H1 (cell line): Measurements from ENCODE around the gene PKP1. TPM values are rescaled to one million over a fixed set of nuclear protein-coding genes. Genes with fewer than 3 reads are reported as not detected.
A peak's percentile ranks its signal among the peaks of the same experiment; 100 is the strongest.

Experiments used
- CTCF ChIA-PET: fragments of 300-600 bp; sonication (Branson Sonifier 250); formaldehyde crosslinking; loops from one replicate; lab custom pipeline; 2021; ENCODE audit not compliant: partially characterized antibody; lab: Charles Lee
- POLR2A ChIA-PET: fragments of 300-600 bp; sonication (Branson Sonifier 250); formaldehyde crosslinking; loops from one replicate; lab custom pipeline; 2021; ENCODE audit warnings: inconsistent platforms; ENCODE audit not compliant: partially characterized antibody; lab: Charles Lee
- DNase-seq, 2 experiments: peaks; one replicate each; pipeline versions ENCODE4 v3.0.0 to v3.0.0-alpha.2; 2010 to 2022; ENCODE audit warnings: low spot score in 2 of 2, low read depth in 1 of 2, mixed read lengths in 1 of 2
- FAIRE-seq: peaks from 2 replicates; lab custom pipeline; 2011; peaks lifted over from hg19 to GRCh38; lab: Jason Lieb, UNC
- H2AFZ ChIP-seq: 2 replicates; pipeline ENCODE4 v1.8.1; 2012; ENCODE audit warnings: low read length, inconsistent platforms
- H2AK5ac ChIP-seq: 2 replicates; pipeline ENCODE4 v1.6.1; 2013; ENCODE audit warnings: low read depth, low read length
- H2BK120ac ChIP-seq: replicated peaks from 2 replicates; pipeline ENCODE3; 2013; ENCODE audit warnings: low read depth, low read length, inconsistent platforms
- H2BK12ac ChIP-seq: 2 replicates; pipeline ENCODE4 v1.6.1; 2013; ENCODE audit warnings: low read depth, low read length
- H2BK15ac ChIP-seq: 2 replicates; pipeline ENCODE4 v1.6.1; 2013; ENCODE audit warnings: low read length
- H2BK20ac ChIP-seq: 2 replicates; pipeline ENCODE4 v1.6.1; 2013; ENCODE audit warnings: low read length
- H2BK5ac ChIP-seq: 2 replicates; pipeline ENCODE4 v1.6.1; 2013; ENCODE audit warnings: low read depth, low read length
- H3K14ac ChIP-seq: 2 replicates; pipeline ENCODE4 v1.6.1; 2013; ENCODE audit warnings: inconsistent platforms; ENCODE audit not compliant: insufficient read length
- H3K18ac ChIP-seq: 2 replicates; pipeline ENCODE4 v1.6.1; 2013; ENCODE audit warnings: low read length; ENCODE audit errors: extremely low read depth
- H3K23ac ChIP-seq: 2 replicates; pipeline ENCODE4 v1.6.1; 2013; ENCODE audit warnings: inconsistent platforms; ENCODE audit not compliant: insufficient read length
- H3K23me2 ChIP-seq: 2 replicates; pipeline ENCODE4 v1.6.1; 2013; ENCODE audit warnings: low read depth, low read length
- H3K27ac ChIP-seq: 2 replicates; pipeline ENCODE4 v1.6.1; 2011; ENCODE audit warnings: low read depth, low read length, inconsistent platforms
- H3K27me3 ChIP-seq, 4 experiments: replicated peaks in 1 of 4; 1 replicate in 1 of 4; 2 replicates in 3 of 4; pipeline versions ENCODE4 v1.6.1 to v1.8.1; 2011 to 2013; ENCODE audit warnings: low read length in 3 of 4, mild to moderate bottlenecking in 3 of 4, inconsistent platforms in 2 of 4, mixed read lengths in 2 of 4, moderate library complexity in 1 of 4; ENCODE audit not compliant: control insufficient read depth in 3 of 4, insufficient read depth in 3 of 4; ENCODE audit errors: extremely low read depth in 1 of 4
- H3K36me3 ChIP-seq, 4 experiments: 2 replicates each; pipeline versions ENCODE4 v1.6.1 to v1.8.1; 2011 to 2013; ENCODE audit warnings: mild to moderate bottlenecking in 4 of 4, low read length in 3 of 4, moderate library complexity in 2 of 4, control low read depth in 1 of 4, inconsistent platforms in 1 of 4; ENCODE audit not compliant: insufficient read depth in 4 of 4, control insufficient read depth in 2 of 4
- H3K4ac ChIP-seq: replicated peaks from 2 replicates; pipeline ENCODE3; 2013; ENCODE audit warnings: low read length, low read depth, mixed read lengths, inconsistent platforms; ENCODE audit not compliant: insufficient read length
- H3K4me1 ChIP-seq, 4 experiments: replicated peaks in 1 of 4; 1 replicate in 1 of 4; 2 replicates in 3 of 4; pipeline versions ENCODE4 v1.6.1 to v1.8.1; 2011 to 2013; ENCODE audit warnings: low read length in 3 of 4, inconsistent platforms in 2 of 4, mixed read lengths in 1 of 4; ENCODE audit not compliant: insufficient read depth in 4 of 4, control insufficient read depth in 3 of 4
- H3K4me2 ChIP-seq, 2 experiments: 2 replicates each; pipeline versions ENCODE4 v1.6.1 to v1.8.1; 2011 to 2013; ENCODE audit warnings: low read depth in 2 of 2, low read length in 2 of 2, control low read depth in 1 of 2, inconsistent platforms in 1 of 2, mild to moderate bottlenecking in 1 of 2; ENCODE audit not compliant: insufficient read depth in 1 of 2
- H3K4me3 ChIP-seq, 4 experiments: fragments of 200-600, 300-600 bp in 1 of 4; sonication (generic), shearing (Covaris generic), sonication (Bioruptor Twin) in 1 of 4; 2 replicates each; pipeline versions ENCODE4 v1.5.1 to v1.8.1; 2011 to 2016; ENCODE audit warnings: low read length in 4 of 4, low read depth in 3 of 4, control low read depth in 2 of 4, inconsistent platforms in 2 of 4, mild to moderate bottlenecking in 2 of 4, mixed read lengths in 1 of 4, moderate library complexity in 1 of 4; ENCODE audit not compliant: insufficient read depth in 2 of 4; ENCODE audit errors: extremely low read depth in 1 of 4
- H3K56ac ChIP-seq: replicated peaks from 2 replicates; pipeline ENCODE3; 2013; ENCODE audit warnings: low read depth, mild to moderate bottlenecking, mixed read lengths, low read length, inconsistent platforms; ENCODE audit not compliant: insufficient read length
- H3K79me1 ChIP-seq: 2 replicates; pipeline ENCODE4 v1.6.1; 2013; ENCODE audit warnings: low read depth, low read length, control low read depth
- H3K79me2 ChIP-seq, 2 experiments: 2 replicates each; pipeline versions ENCODE4 v1.6.1 to v1.8.1; 2012 to 2013; ENCODE audit warnings: low read length in 2 of 2, mild to moderate bottlenecking in 2 of 2, inconsistent platforms in 1 of 2; ENCODE audit not compliant: insufficient read depth in 2 of 2, control insufficient read depth in 1 of 2
- H3K9ac ChIP-seq, 4 experiments: replicated peaks in 1 of 4; 1 replicate in 1 of 4; 2 replicates in 3 of 4; pipeline versions ENCODE4 v1.6.1 to v1.8.1; 2011 to 2013; ENCODE audit warnings: low read depth in 3 of 4, low read length in 3 of 4, control low read depth in 2 of 4, mild to moderate bottlenecking in 2 of 4, moderate library complexity in 2 of 4, inconsistent platforms in 1 of 4; ENCODE audit errors: extremely low read depth in 1 of 4
- H3K9me3 ChIP-seq, 2 experiments: 2 replicates each; pipeline versions ENCODE4 v1.6.1 to v1.8.1; 2012 to 2013; ENCODE audit warnings: mild to moderate bottlenecking in 2 of 2, moderate library complexity in 2 of 2, control low read depth in 1 of 2, inconsistent platforms in 1 of 2, low read depth in 1 of 2, low read length in 1 of 2, mixed read lengths in 1 of 2; ENCODE audit not compliant: insufficient read depth in 2 of 2
- H4K20me1 ChIP-seq, 2 experiments: replicated peaks in 1 of 2; 2 replicates each; pipeline versions ENCODE3 to v1.8.1; 2011 to 2013; ENCODE audit warnings: inconsistent platforms in 2 of 2, low read length in 2 of 2, mild to moderate bottlenecking in 1 of 2; ENCODE audit not compliant: insufficient read depth in 2 of 2, control insufficient read depth in 1 of 2
- H4K5ac ChIP-seq: 2 replicates; pipeline ENCODE4 v1.6.1; 2013; ENCODE audit warnings: low read length, low read depth, mixed read lengths, inconsistent platforms; ENCODE audit not compliant: insufficient read length
- H4K8ac ChIP-seq: 2 replicates; pipeline ENCODE4 v1.8.0; 2013; ENCODE audit warnings: mild to moderate bottlenecking, moderate library complexity, low read length, inconsistent platforms; ENCODE audit not compliant: insufficient read depth; ENCODE audit errors: extremely low read depth
- H4K91ac ChIP-seq: replicated peaks from 2 replicates; pipeline ENCODE3; 2013; ENCODE audit warnings: low read length, mixed read lengths, inconsistent platforms; ENCODE audit not compliant: insufficient read length
- ASH2L ChIP-seq: fragments of 200-600, 300-600 bp; sonication (generic); IDR thresholded peaks from one replicate; pipeline ENCODE4 v1.7.1; 2017; ENCODE audit warnings: low read length
- CBX8 ChIP-seq: fragments of 300-800, 300-1000 bp; sonication (generic); IDR thresholded peaks from 2 replicates; pipeline ENCODE4 v1.7.1; 2016; ENCODE audit warnings: low read depth, low read length, borderline replicate concordance
- CHD2 ChIP-seq: IDR thresholded peaks from 2 replicates; pipeline ENCODE4 v1.6.1; 2012; ENCODE audit warnings: low read length, improper control_type of control experiment
- RAD21 ChIP-seq, 2 experiments: IDR thresholded peaks in 1 of 2; conservative IDR thresholded peaks in 1 of 2; 2 replicates each; pipeline ENCODE4 v1.6.1; 2011; ENCODE audit warnings: low read depth in 2 of 2, low read length in 2 of 2, improper control_type of control experiment in 1 of 2, inconsistent platforms in 1 of 2, mild to moderate bottlenecking in 1 of 2, moderate library complexity in 1 of 2
- SP2 ChIP-seq: IDR thresholded peaks from 2 replicates; pipeline ENCODE4 v1.6.1; 2012; ENCODE audit warnings: mild to moderate bottlenecking, low read length, inconsistent platforms
- YY1 ChIP-seq: IDR thresholded peaks from 2 replicates; pipeline ENCODE4 v1.6.1; 2011; ENCODE audit warnings: low read depth, mild to moderate bottlenecking, low read length
- WGBS, 2 experiments: shearing (Covaris generic) in 1 of 2; methylation state at CpG; one replicate each; pipeline versions ENCODE4 v1.1.6 to v1.1.7; 2013 to 2015; ENCODE audit warnings: low lambda C conversion rate in 2 of 2, mixed read lengths in 2 of 2, inconsistent platforms in 1 of 2, low coverage in 1 of 2, missing lambda C conversion rate in 1 of 2; ENCODE audit not compliant: insufficient replicate concordance in 2 of 2, insufficient coverage in 1 of 2, insufficient read length in 1 of 2; ENCODE audit errors: extremely low coverage in 1 of 2, missing lambda C conversion rate in 1 of 2; 5-methylcytosine and 5-hydroxymethylcytosine counted together
- polyA plus RNA-seq, 7 experiments: library from polyadenylated mRNA; depleted of rRNA in 3 of 7; stranded (reverse) in 5 of 7; unstranded in 2 of 7; fragments of >200 nt in 5 of 7; fragments of 200-250 nt in 2 of 7; gene quantifications; 1 replicate in 5 of 7; 2 replicates in 1 of 7; 4 replicates in 1 of 7; pipeline versions ENCODE4 v1.2.1 to v1.2.3, GENCODE V29; 2011 to 2013; ENCODE audit warnings: missing spikeins in 2 of 7, mixed read lengths in 2 of 7
- total RNA-seq: library from RNA; stranded (reverse); fragmentation: NEBNext Ultra II Directional; extraction: Animal tissue kit (Norgen Biotek cat#: 25700); gene quantifications from 2 replicates; pipeline ENCODE4 v1.2.1, GENCODE V29; 2021
- TF ChIP-seq, protein P1 (sequence below): IDR thresholded peaks from 2 replicates; pipeline ENCODE4 v1.6.1; 2011; ENCODE audit warnings: low read length, improper control_type of control experiment
- TF ChIP-seq, protein P2 (sequence below): IDR thresholded peaks from 2 replicates; pipeline ENCODE4 v1.6.1; 2012; ENCODE audit warnings: inconsistent platforms

Gene PKP1
- total and polyA plus RNA-seq, 2 of the 8 experiments (the other 6 are each of a cell fraction or from before 2014, with no cell fraction given) = 0.21 to 0.95 TPM

DNA sequence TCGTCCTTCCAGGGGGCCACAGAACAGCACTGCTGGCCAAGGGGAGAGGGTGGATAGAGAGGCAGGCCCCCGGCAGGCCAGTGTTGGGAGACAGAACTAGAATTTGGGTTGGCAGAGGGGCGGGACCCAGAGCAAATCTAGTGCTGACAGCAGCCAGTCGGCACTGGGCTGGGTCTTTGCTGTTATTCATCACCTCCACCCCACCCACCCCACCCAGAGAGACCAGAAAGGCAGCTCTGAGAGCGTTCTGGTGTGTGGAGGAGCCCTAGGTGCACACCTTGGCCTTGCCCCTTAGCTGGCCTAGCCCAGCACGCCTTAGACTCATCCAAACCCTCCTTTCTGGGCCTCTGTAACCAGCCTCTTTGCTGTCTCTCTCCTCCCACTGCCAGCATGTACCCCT lies 6.4 kb upstream of the PKP1 start:
- Histone ChIP-seq H3K9me3 (no peaks in the 10 kb centered on the region), H3K4me3 (no peak overlapping the region), H3K79me2 (no peaks in the 10 kb centered on the region), H4K20me1 (no peaks in the 10 kb centered on the region), H2AK5ac (no peak overlapping the region), H3K18ac (no peak overlapping the region), H3K27ac (no peak overlapping the region), H3K23ac (no peak overlapping the region), H2BK15ac (no peak overlapping the region), H3K23me2 (no peaks in the 10 kb centered on the region)
- POLR2A ChIA-PET = interaction anchor here (1.1 kb wide), 1 partner anchor 84 kb away, joined by 4 read pairs; no protein-coding TSS in a partner anchor
- CTCF ChIA-PET = interaction anchor here (1.4 to 3.9 kb wide), 7 partner anchors 18 to 85 kb away, joined by 3 to 21 read pairs (median 7); no protein-coding TSS in a partner anchor
- TF ChIP-seq SP2 = no peak
- no peak for TF ChIP-seq CBX8
- no peak for TF ChIP-seq RAD21 (IDR thresholded peaks at IDR 0.05 in 1 of 2, conservative IDR thresholded peaks at IDR 0.05 in 1 of 2; ENCODE audit: low read depth in 2 of 2, low read length in 2 of 2)
- TF ChIP-seq, protein P1, sequence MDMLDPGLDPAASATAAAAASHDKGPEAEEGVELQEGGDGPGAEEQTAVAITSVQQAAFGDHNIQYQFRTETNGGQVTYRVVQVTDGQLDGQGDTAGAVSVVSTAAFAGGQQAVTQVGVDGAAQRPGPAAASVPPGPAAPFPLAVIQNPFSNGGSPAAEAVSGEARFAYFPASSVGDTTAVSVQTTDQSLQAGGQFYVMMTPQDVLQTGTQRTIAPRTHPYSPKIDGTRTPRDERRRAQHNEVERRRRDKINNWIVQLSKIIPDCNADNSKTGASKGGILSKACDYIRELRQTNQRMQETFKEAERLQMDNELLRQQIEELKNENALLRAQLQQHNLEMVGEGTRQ = no peak
- TF ChIP-seq, protein P2, sequence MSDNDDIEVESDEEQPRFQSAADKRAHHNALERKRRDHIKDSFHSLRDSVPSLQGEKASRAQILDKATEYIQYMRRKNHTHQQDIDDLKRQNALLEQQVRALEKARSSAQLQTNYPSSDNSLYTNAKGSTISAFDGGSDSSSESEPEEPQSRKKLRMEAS = no peak
- TF ChIP-seq CHD2 = no peak
- no peak for TF ChIP-seq ASH2L
- TF ChIP-seq YY1 = no peak
- TF ChIP-seq, all 59 proteins: peak for 0
- Histone ChIP-seq H2BK12ac (peak overlapping the region; percentile 17; the same call in 1 of the 2 replicates), H3K14ac (no peak overlapping the region), H4K5ac (no peak overlapping the region), H3K79me1 (no peaks in the 10 kb centered on the region), H2BK120ac (no peak overlapping the region), H4K91ac (no peak overlapping the region), H3K56ac (no peak overlapping the region), H3K4ac (no peak overlapping the region), H3K9ac (no peak overlapping the region), H4K8ac (no peak overlapping the region; the same call in 1 of the 2 replicates), H2BK5ac (no peak overlapping the region), H3K4me2 (no peak overlapping the region), H3K4me1 (peaks cover 0 to 4% (median 0%) of the 10 kb centered on the region in 4 experiments; a peak in 2 of 7 replicates), H3K27me3 (peaks cover 0 to 3% (median under 1%) of the 10 kb centered on the region in 4 experiments; a peak in 5 of 7 replicates), H3K36me3 (no peaks in the 10 kb centered on the region), H2AFZ (no peak overlapping the region), H2BK20ac (no peak overlapping the region)
- no peak for DNase-seq
- 83% methylated on average over 6 of the region's 6 CpGs; no CpG with 5 or more reads in 1 of the 2 experiments for WGBS, 2 experiments
- no peak for FAIRE-seq
